ENCODE data around the gene VEGFD.

VEGFD gene

GRCh38 chrX:15299941-15300851, 84.0 kb downstream of the VEGFD start:
- DNase-seq, result no peak

- no peak for DNase-seq
Measured at GRCh38 chrX:15298780-15299179, 85.4 kb downstream of the VEGFD start.

- DNase-seq, result no peak
Measured at GRCh38 chrX:15298201-15298600, 86.0 kb downstream of the VEGFD start.
